Stimulated activated CD4-positive, alpha-beta T cell treated with anti-CD3 and anti-CD28 coated beads, TNF-alpha, amount 100 ng/mL, for 48 hours (primary cell): ENCODE data around the gene RDM1.

Source experiments
- DNase-seq, 3 donors: peaks; one replicate each; pipeline ENCODE4 v3.0.0-alpha.2; 2020; ENCODE audit warnings: low read depth in 3 of 3

Gene RDM1

GRCh38 chr17:35870906-35871819 is 59.4 kb downstream of the RDM1 start:
- no peak for DNase-seq

DNA sequence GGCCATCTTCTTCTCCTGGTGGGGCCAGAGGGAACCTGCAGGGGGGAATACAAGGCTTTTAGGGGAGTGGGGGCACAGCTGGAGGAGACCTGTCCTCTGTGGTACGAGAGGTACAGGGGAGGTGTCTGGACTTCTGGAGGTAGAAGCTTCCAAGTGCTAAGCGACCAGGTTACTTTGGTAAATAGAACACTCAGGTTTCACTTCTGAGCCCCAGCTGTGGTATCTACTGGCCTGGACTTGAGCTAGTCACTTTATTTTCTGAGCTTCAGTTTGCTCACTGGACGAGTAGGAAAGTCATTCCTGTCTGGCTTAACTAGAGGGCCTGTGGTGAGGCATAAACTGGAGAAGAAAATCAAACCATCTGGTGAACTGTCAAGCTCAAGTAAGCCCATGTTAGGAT is 61.8 kb downstream of the RDM1 start, which contains the start of gene HEATR9:
TSS of gene HEATR9 (minus strand) at position 155 of the 400 bp plus-strand sequence. CDS start at position 6, 149 bp downstream.
- DNase-seq = no peak
